Central memory CD8-positive, alpha-beta T cell (primary cell): Measurements from ENCODE around the gene SESTD1.
"Not testable (repeated sequence)": the region's sequence is repeated elsewhere in the genome, so short reads cannot be mapped to it uniquely, and the experiment has no call there.

Experiments used
- ATAC-seq: fragments of 150-1000 bp; cut with Tn5 transposase; replicated peaks from 2 replicates; pipeline ENCODE4 v1.10.0; 2022; ENCODE audit warnings: mild to moderate bottlenecking, moderate FRiP score, moderate number of reproducible peaks; ENCODE audit not compliant: poor library complexity, severe bottlenecking; ENCODE audit errors: extremely low read depth
- DNase-seq, 2 donors: peaks; one replicate each; pipeline ENCODE4 v3.0.0; 2021; ENCODE audit warnings: low spot score in 2 of 2
- H3K27ac Mint-ChIP-seq: one replicate; pipeline ENCODE4 v1.8.0; 2022; ENCODE audit warnings: low read depth, mild to moderate bottlenecking, moderate library complexity, mixed read lengths
- H3K27me3 Mint-ChIP-seq: one replicate; pipeline ENCODE4 v1.8.0; 2022; ENCODE audit warnings: mixed read lengths
- H3K36me3 Mint-ChIP-seq: one replicate; pipeline ENCODE4 v1.8.0; 2022; ENCODE audit warnings: mild to moderate bottlenecking, moderate library complexity, mixed read lengths; ENCODE audit not compliant: insufficient read depth
- H3K4me1 Mint-ChIP-seq: one replicate; pipeline ENCODE4 v1.8.0; 2022; ENCODE audit warnings: mixed read lengths
- H3K4me3 Mint-ChIP-seq: one replicate; pipeline ENCODE4 v1.8.0; 2022; ENCODE audit warnings: mild to moderate bottlenecking, moderate library complexity, mixed read lengths
- H3K9me3 Mint-ChIP-seq: one replicate; pipeline ENCODE4 v1.8.0; 2022; ENCODE audit warnings: mixed read lengths

Gene SESTD1

GRCh38 chr2:179097131-179097530 is 167.5 kb downstream of the SESTD1 start:
- no peak overlapping the region for H3K27ac Mint-ChIP-seq
- H3K4me3 Mint-ChIP-seq: no peak overlapping the region
- ATAC-seq (no peak), DNase-seq (no peak)
- no peaks in the 10 kb centered on the region for H3K27me3 Mint-ChIP-seq
- no peaks in the 10 kb centered on the region for H3K9me3 Mint-ChIP-seq
- H3K36me3 Mint-ChIP-seq: no peaks in the 10 kb centered on the region
- no peaks in the 10 kb centered on the region for H3K4me1 Mint-ChIP-seq

GRCh38 chr2:179096090-179096489 is 168.5 kb downstream of the SESTD1 start:
- DNase-seq (no peak), ATAC-seq (peak; percentile 73)
- Mint-ChIP-seq H3K4me3 (no peak overlapping the region), H3K36me3 (no peaks in the 10 kb centered on the region), H3K9me3 (no peaks in the 10 kb centered on the region), H3K4me1 (no peaks in the 10 kb centered on the region), H3K27me3 (no peaks in the 10 kb centered on the region), H3K27ac (no peak overlapping the region)

DNA sequence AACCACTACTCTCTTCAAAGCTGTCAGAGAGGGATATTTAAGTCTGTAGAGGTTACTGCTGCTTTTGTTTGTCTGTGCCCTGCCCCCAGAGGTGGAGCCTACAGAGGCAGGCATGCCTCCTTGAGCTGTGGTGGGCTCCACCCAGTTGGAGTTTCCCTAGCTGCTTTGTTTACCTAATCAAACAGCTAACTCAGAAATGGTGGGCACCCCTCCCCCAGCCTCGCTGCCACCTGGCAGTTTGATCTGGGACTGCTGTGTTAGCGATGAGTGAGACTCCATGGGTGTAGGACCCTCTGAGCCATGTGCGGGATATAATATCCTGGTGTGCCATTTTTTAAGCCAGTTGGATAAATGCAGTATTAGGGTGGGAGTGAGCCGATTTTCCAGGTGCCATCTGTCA is 171.7 kb downstream of the SESTD1 start:
- ATAC-seq, H3K4me1 Mint-ChIP-seq, H3K27me3 Mint-ChIP-seq, DNase-seq, H3K4me3 Mint-ChIP-seq, H3K36me3 Mint-ChIP-seq, H3K27ac Mint-ChIP-seq, H3K9me3 Mint-ChIP-seq: not testable (repeated sequence)

GRCh38 chr2:179082697-179083096 is 181.9 kb downstream of the SESTD1 start:
- no peak overlapping the region for H3K4me3 Mint-ChIP-seq
- H3K9me3 Mint-ChIP-seq: peaks cover 11% of the 10 kb centered on the region
- DNase-seq (no peak), ATAC-seq (no peak)
- H3K36me3 Mint-ChIP-seq: no peaks in the 10 kb centered on the region
- no peaks in the 10 kb centered on the region for H3K4me1 Mint-ChIP-seq
- no peaks in the 10 kb centered on the region for H3K27me3 Mint-ChIP-seq
- H3K27ac Mint-ChIP-seq: no peak overlapping the region

- H3K9me3 Mint-ChIP-seq: peaks cover 16% of the 10 kb centered on the region
- DNase-seq: no peak
- no peak for ATAC-seq
- H3K36me3 Mint-ChIP-seq: no peaks in the 10 kb centered on the region
- H3K27ac Mint-ChIP-seq: no peak overlapping the region
- no peaks in the 10 kb centered on the region for H3K27me3 Mint-ChIP-seq
- H3K4me1 Mint-ChIP-seq: no peaks in the 10 kb centered on the region
- H3K4me3 Mint-ChIP-seq: no peak overlapping the region
Observed at GRCh38 chr2:179081954-179082353, 182.7 kb downstream of the SESTD1 start.

DNA sequence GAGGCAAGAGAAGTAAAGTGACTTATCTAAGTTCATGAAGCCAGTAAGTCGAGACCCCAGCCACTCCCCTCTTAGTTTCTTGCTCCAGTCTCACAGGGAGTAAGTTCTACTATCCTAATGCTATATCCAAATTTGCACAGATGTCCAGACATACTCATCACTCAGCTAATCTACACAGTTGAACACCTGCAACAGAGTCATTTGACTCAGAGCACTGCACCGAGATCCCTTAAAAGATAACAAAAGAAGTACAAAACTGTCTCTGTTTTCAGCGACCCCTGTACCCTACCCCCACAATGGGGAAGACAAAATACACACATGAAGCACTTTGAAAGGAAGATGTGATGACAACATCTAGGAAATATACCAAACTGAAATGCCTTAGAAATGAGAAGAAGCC is 192.1 kb downstream of the SESTD1 start:
- no peaks in the 10 kb centered on the region for H3K4me1 Mint-ChIP-seq
- H3K9me3 Mint-ChIP-seq: peaks cover 11% of the 10 kb centered on the region
- H3K36me3 Mint-ChIP-seq: no peaks in the 10 kb centered on the region
- no peak for DNase-seq
- no peaks in the 10 kb centered on the region for H3K27me3 Mint-ChIP-seq
- no peak for ATAC-seq
- H3K4me3 Mint-ChIP-seq: no peak overlapping the region
- no peak overlapping the region for H3K27ac Mint-ChIP-seq

DNA sequence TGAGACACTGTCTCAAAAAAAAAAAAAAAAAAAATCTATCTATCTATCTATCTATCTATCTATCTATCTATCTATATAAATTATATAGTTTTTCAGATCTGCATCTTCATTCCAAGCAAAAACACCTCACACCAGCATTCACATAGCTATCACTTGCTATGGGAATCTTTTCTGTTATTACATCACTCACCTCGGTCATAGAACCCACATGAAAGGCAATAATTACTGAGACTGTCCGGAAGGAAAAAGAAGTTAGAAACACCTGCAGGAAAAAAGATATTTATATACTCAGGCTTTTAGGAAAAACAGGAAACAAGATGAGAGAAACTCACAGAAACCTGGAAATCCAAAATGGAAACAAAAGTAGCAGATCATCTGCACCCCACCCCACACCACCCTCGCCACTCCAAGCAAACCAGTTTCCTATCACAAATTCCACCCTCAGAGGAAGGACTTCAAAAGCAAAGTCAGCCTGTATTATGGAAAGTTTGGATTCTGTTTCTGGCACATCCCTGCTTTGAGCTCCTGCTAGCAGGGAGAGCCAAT is 192.7 kb downstream of the SESTD1 start:
- H3K4me3 Mint-ChIP-seq: no peak overlapping the region
- no peaks in the 10 kb centered on the region for H3K4me1 Mint-ChIP-seq
- H3K27ac Mint-ChIP-seq: no peak overlapping the region
- no peak for DNase-seq
- H3K36me3 Mint-ChIP-seq: no peaks in the 10 kb centered on the region
- H3K27me3 Mint-ChIP-seq: no peaks in the 10 kb centered on the region
- peaks cover 6% of the 10 kb centered on the region for H3K9me3 Mint-ChIP-seq
- ATAC-seq: no peak

- no peak for DNase-seq
- no peak overlapping the region for H3K4me3 Mint-ChIP-seq
- H3K27me3 Mint-ChIP-seq: no peaks in the 10 kb centered on the region
- H3K4me1 Mint-ChIP-seq: no peaks in the 10 kb centered on the region
- no peaks in the 10 kb centered on the region for H3K9me3 Mint-ChIP-seq
- no peak for ATAC-seq
- no peaks in the 10 kb centered on the region for H3K36me3 Mint-ChIP-seq
- H3K27ac Mint-ChIP-seq: no peak overlapping the region
Observed at GRCh38 chr2:179070895-179071294, 193.7 kb downstream of the SESTD1 start.

DNA sequence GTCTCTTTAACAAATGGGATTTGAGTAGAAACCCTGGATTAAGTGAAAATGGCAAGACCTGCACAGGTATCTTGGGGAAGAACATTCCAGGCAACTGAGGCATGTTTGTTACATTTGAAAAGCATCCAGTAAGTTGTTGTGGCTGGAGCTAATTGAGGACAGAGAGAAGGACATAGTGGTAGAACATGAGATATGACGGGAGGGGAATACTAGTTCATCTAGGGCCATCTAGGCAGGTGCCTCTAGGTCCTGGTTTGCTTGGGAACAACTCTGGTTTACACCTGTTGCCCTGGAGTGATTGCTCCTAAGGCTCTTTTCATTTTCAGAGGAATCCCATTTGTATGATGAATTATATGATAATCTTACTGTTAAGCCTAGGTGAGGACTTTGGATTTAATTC is 194.9 kb downstream of the SESTD1 start:
- Mint-ChIP-seq H3K4me1 (no peaks in the 10 kb centered on the region), H3K9me3 (no peaks in the 10 kb centered on the region), H3K27ac (no peak overlapping the region), H3K4me3 (no peak overlapping the region), H3K27me3 (no peaks in the 10 kb centered on the region), H3K36me3 (no peaks in the 10 kb centered on the region)
- DNase-seq: no peak
- ATAC-seq: no peak

DNA sequence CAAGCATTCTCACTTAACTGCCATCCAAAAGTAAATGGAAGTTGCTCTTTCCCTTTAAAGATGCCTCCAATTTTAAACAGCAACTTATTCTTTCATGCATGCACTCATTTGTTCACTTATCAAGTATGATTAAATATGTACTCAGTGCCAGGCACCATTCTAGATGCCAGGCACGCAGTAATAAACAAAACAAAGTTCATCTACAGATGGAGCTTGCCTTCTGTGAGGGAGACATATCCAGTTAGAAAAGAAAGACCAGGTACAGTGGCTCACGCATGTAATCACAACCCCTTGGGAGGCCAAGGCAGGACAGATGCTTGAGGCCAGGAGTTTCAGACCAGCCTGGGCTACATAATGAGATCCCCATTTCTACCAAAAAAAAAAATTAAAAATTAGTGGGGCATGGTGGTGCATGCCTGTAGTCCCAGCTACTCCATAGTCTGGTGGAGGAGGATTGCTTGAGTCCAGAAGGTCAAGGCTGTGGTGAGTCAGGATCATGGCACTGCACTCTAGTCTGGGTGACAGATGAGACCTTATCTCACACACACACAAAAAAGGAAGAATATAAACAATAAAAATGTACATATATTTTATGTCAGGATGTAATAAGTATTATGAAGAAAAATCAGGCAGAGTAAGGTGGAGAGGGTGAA is 195.5 kb downstream of the SESTD1 start:
- Mint-ChIP-seq H3K27ac (no peak overlapping the region), H3K9me3 (no peaks in the 10 kb centered on the region), H3K27me3 (no peaks in the 10 kb centered on the region)

DNA sequence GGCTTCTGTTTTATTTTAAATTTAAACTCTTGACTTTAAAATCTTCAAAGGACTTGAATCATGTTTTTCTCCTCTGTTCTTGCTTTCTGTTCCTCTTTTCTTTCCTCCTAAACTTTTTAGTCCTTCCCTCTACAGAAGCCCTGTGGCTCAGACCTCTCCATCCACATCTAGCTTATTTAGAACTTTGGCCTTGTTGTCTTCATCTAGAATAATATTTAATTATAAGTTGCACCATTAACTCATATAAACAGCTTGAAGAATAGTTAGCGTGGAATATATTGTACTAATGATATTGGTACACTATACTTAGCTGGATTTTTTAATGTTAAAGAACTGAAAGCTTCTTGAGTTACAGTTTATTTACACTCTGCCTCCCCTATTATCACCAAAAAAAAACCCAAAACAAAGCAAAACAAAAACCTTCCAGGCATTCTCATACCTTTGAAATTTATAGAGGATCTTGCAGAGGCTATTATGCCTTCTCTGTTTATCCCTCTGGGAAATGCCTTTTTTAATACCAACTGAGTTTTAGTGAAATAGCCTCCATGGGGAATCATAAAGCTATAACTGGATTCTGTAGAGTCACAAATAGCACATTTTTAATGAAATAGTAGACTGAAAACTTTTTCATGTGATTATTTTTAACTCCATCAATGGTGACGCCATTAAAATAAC is 205.5 kb downstream of the SESTD1 start:
- Mint-ChIP-seq H3K4me3 (no peak overlapping the region), H3K36me3 (no peaks in the 10 kb centered on the region), H3K27me3 (no peaks in the 10 kb centered on the region), H3K4me1 (no peaks in the 10 kb centered on the region), H3K27ac (no peak overlapping the region), H3K9me3 (peaks cover 7% of the 10 kb centered on the region)
- ATAC-seq (no peak), DNase-seq (no peak)

More for the DNA sequence above, 195.5 kb downstream of the SESTD1 start:
- no peak for DNase-seq
- ATAC-seq: no peak
- Mint-ChIP-seq H3K4me1 (no peaks in the 10 kb centered on the region), H3K4me3 (no peak overlapping the region), H3K36me3 (no peaks in the 10 kb centered on the region)

GRCh38 chr2:179057737-179058136 is 206.9 kb downstream of the SESTD1 start:
- no peak overlapping the region for H3K27ac Mint-ChIP-seq

GRCh38 chr2:179053568-179053967 is 211.1 kb downstream of the SESTD1 start:
- not testable (repeated sequence) for H3K4me1 Mint-ChIP-seq, H3K36me3 Mint-ChIP-seq, H3K4me3 Mint-ChIP-seq, H3K9me3 Mint-ChIP-seq, ATAC-seq, DNase-seq, H3K27ac Mint-ChIP-seq, H3K27me3 Mint-ChIP-seq

More at GRCh38 chr2:179057737-179058136, 206.9 kb downstream of the SESTD1 start:
- Mint-ChIP-seq H3K4me1 (no peaks in the 10 kb centered on the region), H3K4me3 (no peak overlapping the region), H3K9me3 (peaks cover 7% of the 10 kb centered on the region), H3K27me3 (no peaks in the 10 kb centered on the region), H3K36me3 (no peaks in the 10 kb centered on the region)
- no peak for ATAC-seq
- DNase-seq: no peak
